Renal cortex interstitium (tissue), 11 donors: Measurements from ENCODE around the gene ADGRD1. TPM values are rescaled to one million over a fixed set of nuclear protein-coding genes. Genes with fewer than 3 reads are reported as not detected.

Source experiments
- DNase-seq, 11 donors: peaks; one replicate each; pipeline ENCODE4 v3.0.0-alpha.2; 2013; ENCODE audit warnings: low read depth in 9 of 11, low spot score in 4 of 11; ENCODE audit errors: extremely low read depth in 1 of 11
- polyA plus RNA-seq, 3 donors: library from polyadenylated mRNA; unstranded; fragments of 120-200 nt; gene quantifications; one replicate each; pipeline ENCODE4 v1.2.1, GENCODE V29; 2013; ENCODE audit not compliant: insufficient read length in 3 of 3

The ADGRD1 gene
- polyA plus RNA-seq, 3 donors, result 12.8 to 15.0 (median 14.3) TPM

DNA sequence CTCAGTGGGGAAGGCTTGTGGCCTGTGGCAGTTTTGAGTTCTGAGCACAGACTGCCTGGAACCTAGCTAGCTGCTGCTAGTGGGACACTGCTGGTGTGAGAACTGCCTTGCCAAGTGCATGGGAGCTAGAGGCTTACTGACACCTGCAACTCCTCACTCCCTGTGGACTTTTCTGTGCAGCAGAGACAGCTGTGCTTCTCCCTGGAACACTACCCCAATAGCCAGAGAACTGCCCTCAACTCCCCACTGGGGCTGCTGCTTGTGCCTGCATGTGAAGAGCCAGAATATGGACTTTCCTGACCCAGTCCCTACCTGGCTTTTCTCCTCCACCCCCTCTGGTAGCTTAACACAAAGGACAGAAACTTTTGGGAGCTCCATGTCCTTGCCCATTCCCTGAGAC, 222.6 kb downstream of the ADGRD1 start:
- no peak for DNase-seq

DNA sequence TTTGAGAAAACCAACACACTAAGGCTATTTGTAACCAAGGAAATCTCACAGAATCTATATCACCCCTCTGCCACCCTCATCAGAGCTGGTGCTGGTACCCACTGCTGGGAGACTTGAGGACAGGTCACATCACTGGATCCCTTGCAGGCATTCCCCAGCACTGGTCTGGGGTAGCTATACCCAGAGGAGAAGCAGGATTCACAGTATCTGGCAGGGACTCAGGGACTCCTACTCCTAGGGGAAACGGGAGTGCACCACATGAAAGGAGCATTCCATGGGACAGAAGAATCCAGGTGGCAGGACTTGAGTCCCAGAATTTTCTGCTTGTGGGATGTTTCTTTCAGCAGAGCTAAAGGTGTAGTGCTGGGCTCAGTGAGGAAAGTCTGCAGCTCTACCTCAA, 223.2 kb downstream of the ADGRD1 start:
- no peak for DNase-seq

DNA sequence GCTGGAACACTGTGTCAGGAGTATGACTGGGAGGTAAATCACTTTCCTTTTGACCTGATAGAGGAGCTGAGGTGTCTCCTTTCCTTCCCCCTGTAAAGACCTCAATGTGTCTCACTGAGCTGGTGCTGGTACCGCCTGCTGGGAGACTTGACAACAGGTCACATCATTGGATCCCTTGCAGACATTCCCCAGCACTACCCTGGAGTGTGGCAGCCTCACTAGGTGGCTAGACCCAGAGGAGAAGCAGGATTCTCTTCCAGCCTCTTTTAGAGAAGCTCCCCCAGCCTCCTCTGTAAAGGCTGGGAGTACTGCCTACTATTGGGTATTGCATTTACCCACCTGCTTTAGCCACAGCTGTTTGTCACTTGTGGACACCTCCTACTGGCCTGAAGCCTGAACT, 223.9 kb downstream of the ADGRD1 start:
- no peak for DNase-seq

DNA sequence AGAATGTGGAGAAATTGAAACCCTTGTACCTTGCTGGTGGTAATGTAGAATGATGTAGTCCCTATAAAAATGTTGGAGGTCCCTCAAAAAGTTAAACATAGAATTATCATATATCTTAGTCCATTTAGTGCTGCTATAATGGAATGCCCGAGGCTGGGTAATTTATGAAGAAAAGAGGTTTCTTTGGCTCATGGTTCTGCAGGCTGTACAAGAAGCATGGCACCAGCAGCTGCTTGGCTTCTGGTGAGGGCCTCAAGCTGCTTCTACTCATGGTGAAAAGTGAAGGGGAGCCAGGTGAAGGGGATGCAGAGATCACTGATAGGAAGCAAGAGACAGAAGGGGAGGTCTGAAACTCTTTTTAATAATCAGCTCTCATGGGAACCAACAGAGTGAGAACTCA, 233.9 kb downstream of the ADGRD1 start:
- no peak for DNase-seq

DNA sequence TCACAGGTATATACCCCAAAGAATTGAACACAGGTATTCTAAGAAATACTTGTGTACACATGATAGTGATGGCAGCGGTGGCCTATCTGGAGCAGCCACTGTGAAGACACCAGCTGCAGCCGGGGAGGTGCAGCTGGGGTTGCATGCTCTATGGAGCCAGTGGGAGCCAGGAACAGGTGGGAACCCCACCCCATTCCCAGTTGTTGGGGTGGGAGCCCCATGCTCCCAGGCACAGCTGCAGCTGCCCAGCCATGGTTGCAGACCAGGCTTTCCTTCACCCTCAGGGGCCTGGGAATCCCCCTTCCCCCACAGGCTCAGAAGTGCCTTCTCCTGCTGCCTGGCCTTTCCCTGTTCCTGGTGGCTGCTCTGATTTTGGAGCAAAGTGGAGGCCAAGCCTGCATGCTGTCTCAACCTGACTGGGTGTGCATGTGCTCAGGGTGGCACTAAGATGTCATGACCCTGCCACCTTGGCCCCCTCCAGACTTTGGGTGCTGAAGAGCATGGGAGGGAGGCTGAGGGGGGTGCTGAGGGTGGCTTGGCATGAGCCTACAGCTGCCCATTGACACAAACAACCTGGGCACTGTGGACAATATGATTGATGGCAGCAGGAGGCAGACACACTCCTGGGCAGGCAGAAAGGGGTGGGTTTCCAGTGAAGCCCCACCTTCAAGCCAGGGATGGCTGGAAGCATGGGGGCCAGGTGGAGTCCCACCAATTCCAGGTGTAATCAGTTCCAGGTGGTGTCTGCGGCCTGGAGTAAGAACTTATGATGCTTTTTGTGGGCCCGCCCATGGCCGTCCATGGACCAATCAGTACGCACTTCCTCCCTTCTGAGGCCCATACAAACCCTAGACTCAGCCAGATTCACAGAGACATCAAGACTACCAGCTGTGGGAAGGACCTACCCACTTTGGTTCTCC, 234.7 kb downstream of the ADGRD1 start:
- no peak for DNase-seq

DNA sequence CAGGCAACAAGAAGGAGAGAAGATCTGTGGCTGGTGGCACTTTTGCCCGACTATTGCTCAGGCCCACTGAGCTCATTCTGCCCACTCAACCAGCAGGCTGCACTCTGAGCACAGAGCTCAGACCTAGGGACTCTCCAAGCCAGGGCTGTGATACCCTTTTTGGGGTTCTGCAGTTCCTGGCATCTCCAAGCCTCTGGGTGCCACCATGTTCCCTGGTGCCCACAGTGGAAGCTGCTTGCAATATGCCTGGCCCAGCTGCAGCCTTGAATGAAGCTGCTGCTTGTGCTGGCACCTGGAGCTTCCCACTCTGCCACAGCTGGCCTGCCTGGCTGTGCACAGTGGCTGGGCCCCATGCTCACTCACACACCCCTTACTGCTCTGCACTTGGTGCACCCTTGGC, 236.1 kb downstream of the ADGRD1 start:
- no peak for DNase-seq

DNA sequence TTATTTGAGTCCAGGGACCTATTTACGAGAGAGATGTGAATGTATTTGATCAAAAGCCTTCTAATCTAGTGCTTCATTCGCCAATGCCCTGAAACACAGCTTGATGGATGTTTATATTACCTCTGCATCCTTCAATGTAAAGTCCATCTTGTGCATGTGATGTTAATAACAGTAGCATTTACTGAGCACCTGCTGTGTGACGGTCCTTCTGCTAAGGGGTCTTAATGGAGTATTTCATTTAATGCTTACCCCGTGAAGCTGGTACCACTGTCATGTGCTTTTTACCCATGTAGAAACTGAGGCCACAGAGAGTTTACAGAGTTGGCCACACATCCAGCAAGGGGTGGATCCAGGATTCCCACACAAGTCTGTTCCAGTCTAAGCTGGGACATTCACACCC, 237.3 kb downstream of the ADGRD1 start:
- DNase-seq, result no peak

Other genes with a start within 250 kb of the ADGRD1 start
- 10 to 100 TPM; 16.5 to 26.5 (median 20.9) TPM for gene RIMBP2, start 237.6 kb upstream of the ADGRD1 start, polyA plus RNA-seq
- gene STX2, start 114.7 kb upstream of the ADGRD1 start, polyA plus RNA-seq, result 10 to 100 TPM; 25.3 to 35.0 (median 29.4) TPM
- 100 to 1,000 TPM; 533 to 711 (median 697) TPM for gene RAN, start 81.8 kb upstream of the ADGRD1 start, polyA plus RNA-seq